Measurements from ENCODE around the gene AK1.

GRCh38 chr9:127852829-127853228 lies 24.6 kb downstream of the AK1 start:
- TF ChIP-seq SIN3A (IDR thresholded peaks at IDR 0.05; ENCODE audit: borderline replicate concordance, insufficient read depth, low read length) = no peak
- no peak for TF ChIP-seq POLR2AphosphoS5 (IDR thresholded peaks at IDR 0.05; ENCODE audit: low read depth, low read length)
- TF ChIP-seq FOXP2 (optimal IDR thresholded peaks at IDR 0.05; ENCODE audit: borderline replicate concordance, extremely low read depth, extremely low read length, insufficient read depth) = no peak
